CD4-positive, alpha-beta T cell (primary cell): ENCODE results near the gene NR3C1. TPM values are rescaled to one million over a fixed set of nuclear protein-coding genes. Genes with fewer than 3 reads are reported as not detected.

Source experiments
- ATAC-seq: fragments of 200-7000 bp; cut with Tn5 transposase; one replicate; pipeline ENCODE4 v1.10.0; 2022; ENCODE audit warnings: mild to moderate bottlenecking; ENCODE audit not compliant: poor library complexity
- CTCF ChIA-PET: fragments of 350-600 bp; sonication (Branson Sonifier 250); formaldehyde crosslinking; loops from one replicate; lab custom pipeline; 2021; ENCODE audit warnings: antibody characterized with exemption, inconsistent platforms; lab: Charles Lee
- POLR2A ChIA-PET: fragments of 350-600 bp; sonication (Branson Sonifier 250); formaldehyde crosslinking; loops from one replicate; lab custom pipeline; 2021; ENCODE audit warnings: antibody characterized with exemption, inconsistent platforms; lab: Charles Lee
- DNase-seq, 14 experiments: peaks; one replicate each; pipeline ENCODE4 v3.0.0-alpha.2; 2013 to 2020; ENCODE audit warnings: mixed read lengths in 2 of 14
- H3K27ac ChIP-seq, 2 donors: one replicate each; pipeline versions ENCODE4 v1.5.1 to v1.7.0; 2013; ENCODE audit warnings: low read length in 2 of 2, low read depth in 1 of 2, mild to moderate bottlenecking in 1 of 2
- H3K27me3 ChIP-seq, 2 experiments: 1 replicate in 1 of 2; 2 replicates in 1 of 2; pipeline versions ENCODE4 v1.6.1 to v1.7.0; 2013; ENCODE audit warnings: low read length in 2 of 2, control low read depth in 1 of 2, mild to moderate bottlenecking in 1 of 2, moderate library complexity in 1 of 2; ENCODE audit not compliant: insufficient read depth in 2 of 2, control insufficient read depth in 1 of 2
- H3K36me3 ChIP-seq: one replicate; pipeline ENCODE4 v1.6.1; 2013; ENCODE audit warnings: low read length, control low read depth; ENCODE audit not compliant: insufficient read depth
- H3K4me1 ChIP-seq: one replicate; pipeline ENCODE4 v1.6.1; 2013; ENCODE audit warnings: low read length, control low read depth; ENCODE audit not compliant: insufficient read depth
- H3K4me3 ChIP-seq: one replicate; pipeline ENCODE4 v1.5.1; 2013; ENCODE audit warnings: mild to moderate bottlenecking, low read length, moderate library complexity
- H3K9me3 ChIP-seq, 2 experiments: 1 replicate in 1 of 2; 2 replicates in 1 of 2; pipeline versions ENCODE4 v1.6.1 to v1.7.0; 2013; ENCODE audit warnings: low read length in 2 of 2, mild to moderate bottlenecking in 2 of 2, control low read depth in 1 of 2, moderate library complexity in 1 of 2; ENCODE audit not compliant: control insufficient read depth in 1 of 2, insufficient read depth in 1 of 2
- H3K27ac Mint-ChIP-seq: one replicate; pipeline ENCODE4 v1.8.0; 2020; ENCODE audit warnings: mixed read lengths
- H3K27me3 Mint-ChIP-seq: one replicate; pipeline ENCODE4 v1.8.0; 2021; ENCODE audit warnings: mixed read lengths
- H3K36me3 Mint-ChIP-seq: one replicate; pipeline ENCODE4 v1.8.0; 2021; ENCODE audit warnings: low read depth, mixed read lengths
- H3K4me1 Mint-ChIP-seq: one replicate; pipeline ENCODE4 v1.8.0; 2021; ENCODE audit warnings: low read depth, mixed read lengths
- H3K4me3 Mint-ChIP-seq: one replicate; pipeline ENCODE4 v1.8.0; 2020; ENCODE audit warnings: mild to moderate bottlenecking, mixed read lengths
- H3K9me3 Mint-ChIP-seq: one replicate; pipeline ENCODE4 v1.8.0; 2020; ENCODE audit warnings: mixed read lengths
- intact Hi-C, 2 experiments: fragments of 100-400 bp; cut with DNase I in 1 of 2; cut with micrococcal nuclease in 1 of 2; formaldehyde crosslinking; loops; one replicate each; pipeline versions ENCODE4 v1.15.1 to v1.9.0; 2023 to 2025; cut with DNase I, micrococcal nuclease
- total RNA-seq, 174 experiments: library from RNA in 2 of 174; stranded (reverse) in 2 of 174; gene quantifications; one replicate each; pipeline ENCODE4 v1.2.3 and lab custom pipeline; 2021 to 2026
- TF ChIP-seq, protein P1 (sequence below): fragments of 200-600 bp; IDR thresholded peaks from one replicate; pipeline ENCODE4 v1.8.0; 2022; ENCODE audit warnings: antibody characterized with exemption, mild to moderate bottlenecking

NR3C1 gene
- total RNA-seq, 2 experiments from 2014 or later, result 168 to 191 TPM

- Histone ChIP-seq H3K9me3 (no peaks in the 10 kb centered on the region), H3K27me3 (no peaks in the 10 kb centered on the region), H3K4me3 (peak overlapping the region; percentile 75), H3K27ac (no peak overlapping the region), H3K4me1 (peaks cover 31% of the 10 kb centered on the region), H3K36me3 (peaks cover 11% of the 10 kb centered on the region)
- Mint-ChIP-seq H3K36me3 (peaks cover 65% of the 10 kb centered on the region), H3K9me3 (no peaks in the 10 kb centered on the region), H3K4me3 (peak overlapping the region; percentile 96), H3K27me3 (no peaks in the 10 kb centered on the region), H3K27ac (peak overlapping the region; percentile 92), H3K4me1 (peaks cover 69% of the 10 kb centered on the region)
- DNase-seq, result no peak
- TF ChIP-seq, protein P1, sequence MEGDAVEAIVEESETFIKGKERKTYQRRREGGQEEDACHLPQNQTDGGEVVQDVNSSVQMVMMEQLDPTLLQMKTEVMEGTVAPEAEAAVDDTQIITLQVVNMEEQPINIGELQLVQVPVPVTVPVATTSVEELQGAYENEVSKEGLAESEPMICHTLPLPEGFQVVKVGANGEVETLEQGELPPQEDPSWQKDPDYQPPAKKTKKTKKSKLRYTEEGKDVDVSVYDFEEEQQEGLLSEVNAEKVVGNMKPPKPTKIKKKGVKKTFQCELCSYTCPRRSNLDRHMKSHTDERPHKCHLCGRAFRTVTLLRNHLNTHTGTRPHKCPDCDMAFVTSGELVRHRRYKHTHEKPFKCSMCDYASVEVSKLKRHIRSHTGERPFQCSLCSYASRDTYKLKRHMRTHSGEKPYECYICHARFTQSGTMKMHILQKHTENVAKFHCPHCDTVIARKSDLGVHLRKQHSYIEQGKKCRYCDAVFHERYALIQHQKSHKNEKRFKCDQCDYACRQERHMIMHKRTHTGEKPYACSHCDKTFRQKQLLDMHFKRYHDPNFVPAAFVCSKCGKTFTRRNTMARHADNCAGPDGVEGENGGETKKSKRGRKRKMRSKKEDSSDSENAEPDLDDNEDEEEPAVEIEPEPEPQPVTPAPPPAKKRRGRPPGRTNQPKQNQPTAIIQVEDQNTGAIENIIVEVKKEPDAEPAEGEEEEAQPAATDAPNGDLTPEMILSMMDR, result no peak
- no peak for ATAC-seq
- intact Hi-C loops, result loop anchor here (2.0 to 5.0 kb wide), 3 partner anchors 48 to 425 kb away; no protein-coding TSS in a partner anchor
- ChIA-PET POLR2A (interaction anchor here (0.9 to 2.9 kb wide), 6 partner anchors 33 to 397 kb away, joined by 3 to 15 read pairs (median 6); no protein-coding TSS in a partner anchor), CTCF (interaction anchor here (1.3 kb wide), 1 partner anchor 63 kb away, joined by 3 read pairs; no protein-coding TSS in a partner anchor)
These were observed 3.6 kb downstream of the NR3C1 start for GRCh38 chr5:143399616-143400540.

DNA sequence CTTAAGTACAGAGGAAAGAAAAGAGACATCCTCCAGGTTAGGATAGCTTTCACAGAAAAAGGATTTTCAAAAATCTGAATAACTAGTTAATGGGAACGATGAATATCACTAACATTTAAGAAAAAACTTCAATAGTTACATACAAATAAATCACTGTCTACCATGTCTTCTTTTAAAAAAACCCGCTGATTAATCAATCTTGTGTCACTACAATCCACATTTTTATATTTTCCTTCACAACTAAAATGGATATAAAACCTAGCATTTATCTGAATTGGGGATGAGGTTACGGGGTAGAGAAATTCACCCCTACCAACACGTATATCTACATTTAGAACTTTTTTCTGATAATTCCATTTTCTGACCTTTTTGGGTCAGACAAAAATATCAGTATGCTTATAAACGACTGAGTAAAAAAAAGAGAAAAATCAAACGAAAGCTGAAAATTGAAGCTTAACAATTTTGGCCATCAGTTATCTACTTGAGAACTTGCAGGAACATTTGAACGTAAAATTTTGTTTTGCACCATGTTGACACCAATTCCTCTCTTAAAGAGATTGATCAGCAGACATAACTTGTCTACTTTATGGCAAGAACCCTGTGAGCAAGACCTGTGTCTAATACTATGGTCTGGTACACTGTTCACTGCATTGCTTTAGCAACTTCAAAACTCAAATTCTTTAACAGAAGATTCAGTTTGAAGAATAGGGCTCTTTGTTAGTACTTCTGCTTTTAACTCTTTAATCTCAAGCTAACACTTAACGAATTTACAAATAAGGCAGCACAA lies 4.8 kb downstream of the NR3C1 start:
- H3K4me1 Mint-ChIP-seq, result peaks cover 81% of the 10 kb centered on the region
- peak overlapping the region; percentile 96 for H3K4me3 Mint-ChIP-seq
- no peak for ATAC-seq
- peak overlapping the region; percentile 75 for H3K4me3 ChIP-seq
- POLR2A ChIA-PET, result interaction anchor here (0.7 to 1.1 kb wide), 2 partner anchors 396 to 481 kb away, joined by 3 to 4 read pairs; no protein-coding TSS in a partner anchor
- CTCF ChIA-PET, result interaction anchor here (0.7 to 1.3 kb wide), 2 partner anchors 62 to 275 kb away, joined by 3 to 4 read pairs; no protein-coding TSS in a partner anchor
- H3K27me3 ChIP-seq, result no peaks in the 10 kb centered on the region
- TF ChIP-seq, protein P1, result no peak
- peak overlapping the region; percentile 32 for H3K27ac Mint-ChIP-seq
- H3K36me3 Mint-ChIP-seq, result peaks cover 65% of the 10 kb centered on the region
- peaks cover 11% of the 10 kb centered on the region for H3K36me3 ChIP-seq
- no peak overlapping the region for H3K27ac ChIP-seq
- H3K27me3 Mint-ChIP-seq, result no peaks in the 10 kb centered on the region
- intact Hi-C loops, result loop anchor here in 1 of 2 experiments (2.0 kb wide), 1 partner anchor 426 kb away; no protein-coding TSS in a partner anchor
- peaks cover 28% of the 10 kb centered on the region for H3K4me1 ChIP-seq
- no peaks in the 10 kb centered on the region for H3K9me3 ChIP-seq
- no peak for DNase-seq
- H3K9me3 Mint-ChIP-seq, result no peaks in the 10 kb centered on the region

DNA sequence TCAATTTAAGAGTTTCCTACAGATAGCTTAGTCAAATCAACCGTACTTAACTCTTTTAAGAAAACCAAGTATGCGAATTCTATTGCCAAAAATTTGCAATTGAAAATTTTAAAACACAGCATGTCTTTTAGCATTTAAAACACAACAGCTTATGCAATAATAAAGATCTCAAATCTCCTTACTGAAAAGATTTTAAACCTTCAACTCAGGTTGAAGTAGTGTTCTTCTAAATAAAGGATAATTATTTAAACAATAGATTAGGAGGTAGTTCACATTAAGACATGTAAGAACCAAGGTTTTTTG lies 5.5 kb downstream of the NR3C1 start:
- Histone ChIP-seq H3K27me3 (no peaks in the 10 kb centered on the region), H3K4me1 (peaks cover 28% of the 10 kb centered on the region), H3K9me3 (no peaks in the 10 kb centered on the region), H3K36me3 (peaks cover 11% of the 10 kb centered on the region), H3K27ac (no peak overlapping the region), H3K4me3 (peak overlapping the region; percentile 75)
- TF ChIP-seq, protein P1, result no peak
- ATAC-seq, result no peak
- no peak overlapping the region for H3K27ac Mint-ChIP-seq
- H3K36me3 Mint-ChIP-seq, result peaks cover 65% of the 10 kb centered on the region
- peaks cover 86% of the 10 kb centered on the region for H3K4me1 Mint-ChIP-seq
- CTCF ChIA-PET, result interaction anchor here (0.7 kb wide), 1 partner anchor 276 kb away, joined by 4 read pairs; no protein-coding TSS in a partner anchor
- H3K27me3 Mint-ChIP-seq, result no peaks in the 10 kb centered on the region
- H3K9me3 Mint-ChIP-seq, result no peaks in the 10 kb centered on the region
- POLR2A ChIA-PET, result interaction anchor here (0.7 to 1.1 kb wide), 2 partner anchors 395 to 482 kb away, joined by 3 to 4 read pairs; no protein-coding TSS in a partner anchor
- H3K4me3 Mint-ChIP-seq, result peak overlapping the region; percentile 96
- intact Hi-C loops, result loop anchor here in 1 of 2 experiments (2.0 kb wide), 1 partner anchor 427 kb away; no protein-coding TSS in a partner anchor
- no peak for DNase-seq
